Heart right ventricle (tissue), 12 donors: ENCODE results near the gene GAGE10. TPM values are rescaled to one million over a fixed set of nuclear protein-coding genes. Genes with fewer than 3 reads are reported as not detected.

Experiments used
- polyA plus RNA-seq, 2 donors: library from polyadenylated mRNA; stranded (reverse); fragments of 200-250 nt; gene quantifications; one replicate each; pipeline ENCODE4 v1.2.3, GENCODE V29; 2013
- total RNA-seq, 10 donors: library from RNA; stranded (reverse); fragmentation: NEBNext Ultra II Directional in 3 of 10; extraction: Animal tissue kit (Norgen Biotek cat#: 25700) in 3 of 10; gene quantifications; one replicate each; pipeline versions ENCODE4 v1.2.1 to v1.2.4, GENCODE V29; 2021 to 2023
- donor health status: ischemic (EF 13 %, LVEDD 7.1; RV severe dilation, severe dysfunction).
- donor health status: healthy with polysubstance abuse.
- donor health status: DM: no; HTN: yes; CAD: no.
- donor health status: DM: no; HTN: no; CAD: no.
- donor health status: ischemic (EF 25% LVEDD 6.9; RV normal size, moderate dysfunction).
- donor health status: ischemic (EF 25% LVEDD 5.7; RV mildly dilated, moderate dysfunction).
- donor health status: healthy.
- donor health status: nonischemic (EF 11% LVEDD 7.7; RV severe dilation, severe dysfunction).
- donor health status: DM: yes; HTN: yes; CAD: no.
- donor health status: PGD.
- donor health status: ischemic (EF 29% LVEDD 5.4; RV normal size, mild dysfunction).
- donor health status: nonischemic (EF 23%, LVEDD 6.1; RV moderate dilation, normal function).

The GAGE10 gene
- total and polyA plus RNA-seq, 12 donors: not detected

Other genes with a start within 250 kb of the GAGE10 start
- 1 to 10 TPM in 7 of 10 donors, under 1 TPM in 3; 0.71 to 2.0 (median 1.2) TPM for gene CCDC120, start 244.6 kb upstream of the GAGE10 start, total RNA-seq
- gene CCDC120, start 244.6 kb upstream of the GAGE10 start, polyA plus RNA-seq: 1 to 10 TPM in 1 of 2 donors, under 1 TPM in 1; 0.70 to 1.7 TPM
- 10 to 100 TPM in 1 of 10 donors, 1 to 10 TPM in 9; 5.4 to 16.9 (median 8.1) TPM for gene PRAF2, start 229.6 kb upstream of the GAGE10 start, total RNA-seq
- 10 to 100 TPM; 24.4 to 26.5 TPM for gene PRAF2, start 229.6 kb upstream of the GAGE10 start, polyA plus RNA-seq
- 10 to 100 TPM; 45.7 to 84.7 (median 60.6) TPM for gene WDR45, start 223.8 kb upstream of the GAGE10 start, total RNA-seq
- 100 to 1,000 TPM in 1 of 2 donors, 10 to 100 TPM in 1; 87.7 to 107 TPM for gene WDR45, start 223.8 kb upstream of the GAGE10 start, polyA plus RNA-seq
- gene GPKOW, start 179.9 kb upstream of the GAGE10 start, total RNA-seq: 10 to 100 TPM; 16.5 to 23.2 (median 20.0) TPM
- gene GPKOW, start 179.9 kb upstream of the GAGE10 start, polyA plus RNA-seq: 10 to 100 TPM in 1 of 2 donors, 1 to 10 TPM in 1; 6.4 to 28.8 TPM
- gene MAGIX, start 140.9 kb upstream of the GAGE10 start, total RNA-seq: 1 to 10 TPM; 2.7 to 9.8 (median 4.0) TPM
- 10 to 100 TPM in 1 of 2 donors, 1 to 10 TPM in 1; 5.4 to 13.5 TPM for gene MAGIX, start 140.9 kb upstream of the GAGE10 start, polyA plus RNA-seq
- 100 to 1,000 TPM in 1 of 10 donors, 10 to 100 TPM in 9; 20.3 to 157 (median 41.2) TPM for gene PLP2, start 131.7 kb upstream of the GAGE10 start, total RNA-seq
- gene PLP2, start 131.7 kb upstream of the GAGE10 start, polyA plus RNA-seq: 100 to 1,000 TPM in 1 of 2 donors, 10 to 100 TPM in 1; 64.6 to 352 TPM
- 10 to 100 TPM in 3 of 10 donors, 1 to 10 TPM in 7; 6.6 to 14.8 (median 9.4) TPM for gene PRICKLE3, start 117.3 kb upstream of the GAGE10 start, total RNA-seq
- gene PRICKLE3, start 117.3 kb upstream of the GAGE10 start, polyA plus RNA-seq: 10 to 100 TPM in 1 of 2 donors, 1 to 10 TPM in 1; 8.8 to 10.8 TPM
- 1 to 10 TPM in 5 of 10 donors, under 1 TPM in 5; 0.59 to 2.0 (median 1.0) TPM for gene SYP, start 103.5 kb upstream of the GAGE10 start, total RNA-seq
- gene SYP, start 103.5 kb upstream of the GAGE10 start, polyA plus RNA-seq: 1 to 10 TPM; 1.9 to 2.9 TPM
- under 1 TPM in 6 of 10 donors, not detected in 4; 0.05 to 0.42 (median 0.15) TPM for gene CACNA1F, start 70.3 kb upstream of the GAGE10 start, total RNA-seq
- under 1 TPM; 0.03 to 0.07 TPM for gene CACNA1F, start 70.3 kb upstream of the GAGE10 start, polyA plus RNA-seq
- gene CCDC22, start 68.2 kb upstream of the GAGE10 start, total RNA-seq: 10 to 100 TPM in 9 of 10 donors, 1 to 10 TPM in 1; 9.5 to 12.6 (median 11.0) TPM
- 10 to 100 TPM in 1 of 2 donors, 1 to 10 TPM in 1; 6.4 to 14.4 TPM for gene CCDC22, start 68.2 kb upstream of the GAGE10 start, polyA plus RNA-seq
- 1 to 10 TPM in 1 of 10 donors, not detected in 9; 1.2 TPM for gene FOXP3, start 38.9 kb upstream of the GAGE10 start, total RNA-seq
- under 1 TPM in 1 of 2 donors, not detected in 1; 0.04 TPM for gene FOXP3, start 38.9 kb upstream of the GAGE10 start, polyA plus RNA-seq
- 10 to 100 TPM; 16.1 to 26.0 (median 19.8) TPM for gene PPP1R3F, start 33.9 kb upstream of the GAGE10 start, total RNA-seq
- gene PPP1R3F, start 33.9 kb upstream of the GAGE10 start, polyA plus RNA-seq: 10 to 100 TPM; 10.8 to 23.1 TPM
- gene GAGE12J, start 18.4 kb downstream of the GAGE10 start, total RNA-seq: not detected
- not detected for gene GAGE12J, start 18.4 kb downstream of the GAGE10 start, polyA plus RNA-seq
- gene GAGE13, start 27.9 kb downstream of the GAGE10 start, total RNA-seq: not detected
- not detected for gene GAGE13, start 27.9 kb downstream of the GAGE10 start, polyA plus RNA-seq
- gene GAGE12C, start 228.5 kb downstream of the GAGE10 start, total RNA-seq: not detected
- gene GAGE12C, start 228.5 kb downstream of the GAGE10 start, polyA plus RNA-seq: not detected
- gene GAGE12D, start 238.1 kb downstream of the GAGE10 start, total RNA-seq: not detected
- gene GAGE12D, start 238.1 kb downstream of the GAGE10 start, polyA plus RNA-seq: not detected
- gene GAGE12E, start 247.6 kb downstream of the GAGE10 start, total RNA-seq: not detected
- gene GAGE12E, start 247.6 kb downstream of the GAGE10 start, polyA plus RNA-seq: not detected